K562 (cell line): ENCODE results near the gene TREH. TPM values are rescaled to one million over a fixed set of nuclear protein-coding genes. Genes with fewer than 3 reads are reported as not detected.

Experiments
- CBX8 ChIP-seq: fragments of 200-600 bp; sonication (generic); IDR thresholded peaks from 2 replicates; pipeline ENCODE4 v1.6.1; 2012; ENCODE audit warnings: borderline replicate concordance, mixed run types, low read depth, mild to moderate bottlenecking, moderate library complexity, mixed read lengths, low read length, control low read depth, inconsistent platforms; ENCODE audit not compliant: poor library complexity, severe bottlenecking; ENCODE audit errors: extremely low read depth
- CSDE1 ChIP-seq, 2 experiments: fragments of 450-650 bp; IDR thresholded peaks; 2 replicates each; pipeline ENCODE4 v1.6.1; 2016; ENCODE audit warnings: mild to moderate bottlenecking in 1 of 2
- ELF4 ChIP-seq: fragments of 450-650 bp; formaldehyde crosslinking; IDR thresholded peaks from 2 replicates; pipeline ENCODE4 v1.4.0; 2022; ENCODE audit warnings: missing genetic modification characterization
- GABPB2 ChIP-seq: fragments of 250-450 bp; sonication (Bioruptor Pico); conservative IDR thresholded peaks from 2 replicates; pipeline ENCODE4 v1.5.1; 2021; ENCODE audit warnings: mild to moderate bottlenecking
- HEY1 ChIP-seq: fragments of 250-450 bp; sonication (Bioruptor Pico); IDR thresholded peaks from 2 replicates; pipeline ENCODE4 v1.5.0; 2020; ENCODE audit warnings: mild to moderate bottlenecking, moderate library complexity, borderline replicate concordance
- IRF2 ChIP-seq: sonication (generic); formaldehyde crosslinking; IDR thresholded peaks from 2 replicates; pipeline ENCODE4 v1.8.1; 2022; ENCODE audit warnings: mild to moderate bottlenecking, missing genetic modification reagents
- MGA ChIP-seq: fragments of 450-650 bp; IDR thresholded peaks from 2 replicates; pipeline ENCODE4 v1.6.1; 2016; ENCODE audit warnings: mild to moderate bottlenecking, moderate library complexity
- MTA2 ChIP-seq: fragments of 450-650 bp; IDR thresholded peaks from 2 replicates; pipeline ENCODE4 v1.6.1; 2016; ENCODE audit warnings: low read depth
- NFE2L1 ChIP-seq: fragments of 450-650 bp; IDR thresholded peaks from 2 replicates; pipeline ENCODE4 v1.6.1; 2016; ENCODE audit warnings: missing genetic modification characterization, low read depth, mild to moderate bottlenecking, missing compliant biosample characterization, moderate library complexity, borderline replicate concordance
- PHB ChIP-seq: fragments of 250-450 bp; sonication (Bioruptor Pico); IDR thresholded peaks from 2 replicates; pipeline ENCODE4 v1.5.0; 2021
- PTTG1 ChIP-seq: fragments of 450-650 bp; IDR thresholded peaks from 2 replicates; pipeline ENCODE4 v1.6.1; 2016; ENCODE audit warnings: low read depth, mild to moderate bottlenecking, missing genetic modification characterization, missing compliant biosample characterization
- RBM22 ChIP-seq: fragments of 200-400 bp; formaldehyde crosslinking; IDR thresholded peaks from 2 replicates; pipeline ENCODE4 v1.6.1; 2018; ENCODE audit warnings: low read length, low read depth; ENCODE audit not compliant: poor library complexity, severe bottlenecking
- SLC30A9 ChIP-seq: fragments of 250-450 bp; sonication (Bioruptor Pico); IDR thresholded peaks from 2 replicates; pipeline ENCODE4 v1.8.0; 2022; ENCODE audit warnings: mild to moderate bottlenecking, moderate library complexity
- SMARCE1 ChIP-seq: fragments of 450-650 bp; IDR thresholded peaks from 2 replicates; pipeline ENCODE4 v1.7.1; 2016; ENCODE audit warnings: mild to moderate bottlenecking
- SRSF7 ChIP-seq: fragments of 200-400 bp; formaldehyde crosslinking; optimal IDR thresholded peaks from 2 replicates; pipeline ENCODE3; 2017; ENCODE audit warnings: mild to moderate bottlenecking, low read depth, low read length
- ZKSCAN1 ChIP-seq: fragments of 150-350 bp; IDR thresholded peaks from 2 replicates; pipeline ENCODE4 v1.6.1; 2016; ENCODE audit warnings: low read depth, low read length
- ZNF274 ChIP-seq: IDR thresholded peaks from 2 replicates; pipeline ENCODE4 v1.6.1; 2011; ENCODE audit warnings: low read depth, mild to moderate bottlenecking, low read length, moderate library complexity, borderline replicate concordance
- polyA plus RNA-seq, 8 experiments: library from polyadenylated mRNA; depleted of rRNA in 4 of 8; stranded (reverse) in 5 of 8; unstranded in 3 of 8; fragments of >200 nt; fragmentation: Nextera tagmentation in 2 of 8; fragmentation: Illumina TruSeq in 1 of 8; extraction: Ambion mirVana in 2 of 8; extraction: Trizol in 1 of 8; gene quantifications; 2 replicates each; pipeline versions ENCODE4 v1.2.1 to v1.2.3, GENCODE V29; 2011 to 2014; ENCODE audit warnings: inconsistent platforms in 1 of 8, missing spikeins in 1 of 8
- total RNA-seq, 7 experiments: library from RNA; depleted of rRNA in 6 of 7; stranded (reverse); fragments of >200 nt in 6 of 7; fragmentation: Illumina TruSeq in 2 of 7; extraction: Trizol in 2 of 7; gene quantifications; 2 replicates each; pipeline versions ENCODE4 v1.2.1 to v1.2.3, GENCODE V29; 2011 to 2021; ENCODE audit warnings: low replicate concordance in 1 of 7

The TREH gene
- total and polyA plus RNA-seq, 9 of the 15 experiments (the other 6 are each of a cell fraction or from before 2014, with no cell fraction given): 0.09 to 0.20 (median 0.11) TPM; not detected in 6

- no peak for TF ChIP-seq ZNF274
- no peak for TF ChIP-seq ZKSCAN1
- TF ChIP-seq PHB: no peak
- TF ChIP-seq GABPB2 (CRISPR knock-in tag): no peak
- TF ChIP-seq CBX8: no peak
- TF ChIP-seq ELF4: no peak
- TF ChIP-seq IRF2 (CRISPR knock-in tag): no peak
- 0 out of 2 replicates have a peak, but pooled peaks have one; percentile 32 for TF ChIP-seq SMARCE1
- no peak for TF ChIP-seq PTTG1 (tag)
- TF ChIP-seq SRSF7: no peak
- no peak for TF ChIP-seq MTA2
- TF ChIP-seq NFE2L1: no peak
- no peak for TF ChIP-seq HEY1
- no peak for TF ChIP-seq CSDE1 (IDR thresholded peaks at IDR 0.05)
- TF ChIP-seq SLC30A9 (CRISPR knock-in tag): no peak
- no peak for TF ChIP-seq RBM22
- no peak for TF ChIP-seq MGA
Measured at GRCh38 chr11:118607401-118608359, 71.8 kb downstream of the TREH start, which contains the start of gene PHLDB1 (continued).
